Raji (cell line): Measurements from ENCODE around the gene CCDC102A.
A peak's percentile ranks its signal among the peaks of the same experiment; 100 is the strongest.

Experiments
- POLR2A ChIP-seq: IDR thresholded peaks from 2 replicates; pipeline ENCODE4 v1.6.1; 2011; ENCODE audit warnings: low read depth, low read length, control low read depth; ENCODE audit not compliant: insufficient read depth

CCDC102A gene

DNA sequence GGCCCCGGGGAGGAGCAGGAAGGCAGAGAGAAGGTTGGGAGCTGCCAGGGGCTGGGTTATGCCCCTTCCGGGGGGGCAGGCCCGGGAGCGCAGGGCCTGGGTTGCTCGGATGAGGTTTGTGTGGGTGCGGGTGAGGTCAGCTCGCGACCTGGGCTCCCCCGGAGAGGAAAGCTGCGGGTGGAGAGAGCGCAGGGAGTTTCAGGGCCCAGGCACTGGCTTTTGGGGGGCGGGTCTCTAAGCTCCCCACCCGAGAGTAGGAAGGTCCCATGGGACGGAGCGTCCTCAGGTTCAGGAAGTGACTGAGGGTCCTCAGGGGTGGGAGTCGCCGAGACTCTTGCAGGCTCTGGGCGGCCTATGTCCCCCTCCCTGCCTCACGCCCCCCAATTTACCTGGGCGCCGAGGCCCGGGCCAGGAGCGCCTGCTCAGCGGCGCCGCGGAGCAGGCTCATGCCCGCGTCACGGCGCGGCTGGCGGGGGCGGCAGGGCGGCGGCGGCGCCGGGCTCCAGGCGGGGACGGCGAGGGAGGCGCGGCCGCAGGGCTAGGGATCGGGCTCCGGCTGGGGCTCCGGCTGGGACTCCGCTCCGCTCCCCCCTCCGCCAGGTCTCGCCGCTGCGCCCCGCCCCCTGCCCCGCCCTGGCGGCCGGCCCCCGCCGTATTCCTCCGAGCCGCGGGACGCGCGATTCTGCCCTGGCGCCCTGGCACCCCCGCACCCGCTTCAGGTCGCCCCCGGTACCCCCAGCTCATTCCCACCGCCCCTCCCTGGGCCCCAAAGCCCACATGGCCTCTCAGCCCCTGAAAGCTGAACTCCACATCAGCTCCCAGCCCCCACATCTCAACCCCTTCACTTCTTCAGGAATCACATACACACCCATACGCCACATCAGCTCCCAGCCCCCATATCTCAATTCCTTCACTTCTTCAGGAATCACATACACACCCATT lies 50.2 kb downstream of the CCDC102A start, which contains the start of gene DOK4:
Gene DOK4 (minus strand): TSS at position 578 of the 942 bp plus-strand sequence. CDS start 6,986 bp downstream, outside the sequence.
- 0 out of 2 replicates have a peak, but pooled peaks have one; percentile 31 for TF ChIP-seq POLR2A

- no peak for TF ChIP-seq POLR2A
Measured at GRCh38 chr16:57485091-57485915, 51.1 kb downstream of the CCDC102A start.

GRCh38 chr16:57484515-57485005 lies 51.8 kb downstream of the CCDC102A start:
- TF ChIP-seq POLR2A = no peak

GRCh38 chr16:57483725-57484514 lies 52.5 kb downstream of the CCDC102A start:
- no peak for TF ChIP-seq POLR2A

DNA sequence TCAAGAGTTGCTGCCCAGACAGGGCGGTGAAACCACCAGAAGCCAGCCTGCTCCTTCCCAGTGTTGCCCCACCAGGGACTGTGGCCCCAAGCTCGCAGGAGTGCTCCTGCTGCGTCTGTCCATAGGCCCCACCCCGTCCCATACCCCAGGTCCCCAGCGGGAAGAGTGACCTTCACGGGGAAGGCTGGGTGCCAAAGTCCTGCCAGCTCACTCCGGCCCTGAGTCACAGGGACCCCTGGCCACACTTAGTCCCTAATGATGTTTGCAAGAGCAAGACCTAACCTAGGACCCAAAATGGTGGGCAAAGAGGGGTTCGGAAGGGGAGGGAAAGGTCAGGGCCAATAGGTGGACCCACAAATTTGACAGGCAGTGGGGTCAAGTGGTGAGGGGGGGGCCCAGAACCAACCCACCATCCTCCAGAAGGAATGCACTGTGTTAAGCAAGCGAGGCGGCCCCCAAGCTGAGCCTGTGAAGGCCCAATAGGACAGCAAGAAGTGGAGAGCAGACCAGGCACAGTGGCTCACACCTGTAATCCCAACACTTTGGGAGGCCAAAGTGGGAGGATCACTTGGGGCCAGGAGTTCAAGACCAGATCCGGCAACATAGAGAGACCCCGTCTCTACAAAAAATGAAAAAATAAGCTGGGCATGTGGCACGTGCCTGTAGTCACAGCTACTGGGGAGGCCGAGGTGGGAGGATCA lies 53.4 kb downstream of the CCDC102A start:
- no peak for TF ChIP-seq POLR2A

GRCh38 chr16:57481421-57481820 lies 55.0 kb downstream of the CCDC102A start:
- TF ChIP-seq POLR2A = no peak

DNA sequence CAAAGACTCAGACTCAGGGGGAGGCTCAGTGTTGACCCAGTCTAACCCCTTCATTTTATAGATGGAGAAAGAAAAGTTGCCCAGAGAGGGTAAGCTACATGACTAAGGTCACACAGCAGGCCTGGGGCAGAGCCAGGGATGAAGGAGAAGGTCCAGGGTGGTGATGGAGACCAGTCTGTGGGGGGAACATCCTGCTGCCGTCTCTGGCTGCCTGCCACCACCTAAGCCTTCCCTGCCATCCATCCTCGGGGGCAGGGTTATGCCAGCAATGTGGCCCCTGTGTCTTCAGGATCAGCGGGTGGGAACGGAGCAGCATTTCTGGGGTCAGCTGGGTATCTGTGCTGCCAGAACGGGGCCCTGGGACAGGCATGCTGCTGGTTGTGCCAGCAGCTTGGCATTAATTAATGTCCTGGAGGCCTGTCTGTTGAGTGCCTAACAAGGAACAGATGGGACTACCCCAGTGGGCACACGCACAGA lies 55.6 kb downstream of the CCDC102A start:
- no peak for TF ChIP-seq POLR2A

GRCh38 chr16:57479976-57480753 lies 56.2 kb downstream of the CCDC102A start:
- TF ChIP-seq POLR2A = no peak

GRCh38 chr16:57479205-57479975 lies 57.0 kb downstream of the CCDC102A start:
- TF ChIP-seq POLR2A = no peak

- TF ChIP-seq POLR2A = no peak
Measured at GRCh38 chr16:57478396-57479204, 57.8 kb downstream of the CCDC102A start.

DNA sequence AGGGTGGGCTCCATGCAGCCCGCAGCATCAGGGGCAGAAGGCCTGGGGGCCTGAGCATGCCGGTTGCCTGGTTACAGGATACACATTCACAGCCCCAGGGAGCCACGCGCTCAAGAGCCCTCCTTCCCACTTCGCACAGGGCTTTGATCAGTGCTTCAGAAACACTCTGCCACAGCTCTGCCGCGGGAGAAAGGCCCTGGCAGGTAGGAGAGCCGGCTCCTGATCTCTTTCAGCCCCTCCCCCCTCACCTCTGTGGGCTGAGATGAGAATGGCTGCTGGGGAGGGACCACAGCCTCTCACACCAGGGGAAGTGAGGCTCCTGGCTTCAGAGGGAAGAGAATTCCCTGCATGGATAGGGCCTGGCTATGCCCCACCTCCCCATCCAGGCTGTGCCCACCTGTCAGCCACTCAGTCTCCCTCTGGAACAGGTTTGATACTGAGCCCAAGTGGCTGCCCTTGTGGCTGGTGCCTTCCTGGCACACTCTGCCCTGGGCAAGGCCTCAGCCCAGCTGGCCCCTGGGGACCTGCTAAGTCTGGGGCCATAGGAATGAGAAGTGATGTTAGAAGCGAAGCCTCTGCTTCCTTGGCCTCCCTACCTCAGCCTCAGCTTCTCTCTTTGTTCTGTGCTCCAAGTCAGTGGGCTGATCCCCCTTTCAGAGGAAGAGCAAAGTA lies 58.7 kb downstream of the CCDC102A start:
- no peak for TF ChIP-seq POLR2A
